HS-27A (cell line): ENCODE results near the gene ASB13.

Experiments used
- DNase-seq: peaks from one replicate; pipeline ENCODE4 v3.0.0-alpha.2; 2012; ENCODE audit warnings: low read depth, missing footprints

The ASB13 gene

DNA sequence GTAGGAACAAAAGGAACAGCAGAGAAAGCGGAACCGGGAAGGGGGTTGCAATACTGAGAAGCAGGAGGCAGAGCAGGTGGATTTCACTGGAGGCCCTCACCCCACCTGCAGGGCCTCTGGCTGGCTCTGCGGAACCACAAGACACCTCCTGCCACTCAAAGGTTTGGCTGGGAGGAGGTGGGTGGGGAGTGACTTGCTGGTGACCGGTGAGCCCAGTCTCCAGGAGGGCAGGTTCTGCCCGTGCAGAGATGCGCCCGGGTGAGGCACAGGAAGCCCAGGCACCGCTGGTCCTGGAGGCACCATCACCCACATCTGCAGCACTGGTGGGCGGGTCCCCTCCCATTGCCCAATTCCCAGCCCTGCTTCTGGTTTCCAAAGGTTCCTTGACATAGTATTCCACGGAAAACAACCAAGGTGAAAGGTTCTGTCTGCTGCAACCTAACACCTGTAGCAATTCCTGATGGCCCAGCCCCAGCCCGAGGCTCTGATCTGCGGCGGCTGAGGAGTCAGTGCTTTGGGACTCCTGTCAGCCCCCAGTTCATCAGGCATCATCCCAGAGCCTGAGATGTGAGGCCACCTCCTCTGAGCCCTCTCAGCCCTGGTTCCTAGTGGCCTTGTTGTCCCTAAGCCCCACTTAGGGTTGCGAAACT lies 77.3 kb downstream of the ASB13 start:
- DNase-seq = no peak
